ENCODE data around the gene GRWD1.

GRCh38 chr19:48468772-48469288 lies 23.0 kb downstream of the GRWD1 start:
- peak; percentile 97 for TF ChIP-seq POLR2AphosphoS5 (IDR thresholded peaks at IDR 0.05)
- peak in 1 of 4 experiments; percentile 33 for TF ChIP-seq CTCF (IDR thresholded peaks at IDR 0.05)
- TF ChIP-seq POLR2A (IDR thresholded peaks at IDR 0.05), result no peak
